GM21447 (cell line): Measurements from ENCODE around the gene CLEC14A.

Source experiments
- ATAC-seq: cut with Tn5 transposase; IDR thresholded peaks from one replicate; pipeline ENCODE4 v1.9.1; 2021; ENCODE audit not compliant: unreplicated experiment

The CLEC14A gene, protein sequence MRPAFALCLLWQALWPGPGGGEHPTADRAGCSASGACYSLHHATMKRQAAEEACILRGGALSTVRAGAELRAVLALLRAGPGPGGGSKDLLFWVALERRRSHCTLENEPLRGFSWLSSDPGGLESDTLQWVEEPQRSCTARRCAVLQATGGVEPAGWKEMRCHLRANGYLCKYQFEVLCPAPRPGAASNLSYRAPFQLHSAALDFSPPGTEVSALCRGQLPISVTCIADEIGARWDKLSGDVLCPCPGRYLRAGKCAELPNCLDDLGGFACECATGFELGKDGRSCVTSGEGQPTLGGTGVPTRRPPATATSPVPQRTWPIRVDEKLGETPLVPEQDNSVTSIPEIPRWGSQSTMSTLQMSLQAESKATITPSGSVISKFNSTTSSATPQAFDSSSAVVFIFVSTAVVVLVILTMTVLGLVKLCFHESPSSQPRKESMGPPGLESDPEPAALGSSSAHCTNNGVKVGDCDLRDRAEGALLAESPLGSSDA

DNA sequence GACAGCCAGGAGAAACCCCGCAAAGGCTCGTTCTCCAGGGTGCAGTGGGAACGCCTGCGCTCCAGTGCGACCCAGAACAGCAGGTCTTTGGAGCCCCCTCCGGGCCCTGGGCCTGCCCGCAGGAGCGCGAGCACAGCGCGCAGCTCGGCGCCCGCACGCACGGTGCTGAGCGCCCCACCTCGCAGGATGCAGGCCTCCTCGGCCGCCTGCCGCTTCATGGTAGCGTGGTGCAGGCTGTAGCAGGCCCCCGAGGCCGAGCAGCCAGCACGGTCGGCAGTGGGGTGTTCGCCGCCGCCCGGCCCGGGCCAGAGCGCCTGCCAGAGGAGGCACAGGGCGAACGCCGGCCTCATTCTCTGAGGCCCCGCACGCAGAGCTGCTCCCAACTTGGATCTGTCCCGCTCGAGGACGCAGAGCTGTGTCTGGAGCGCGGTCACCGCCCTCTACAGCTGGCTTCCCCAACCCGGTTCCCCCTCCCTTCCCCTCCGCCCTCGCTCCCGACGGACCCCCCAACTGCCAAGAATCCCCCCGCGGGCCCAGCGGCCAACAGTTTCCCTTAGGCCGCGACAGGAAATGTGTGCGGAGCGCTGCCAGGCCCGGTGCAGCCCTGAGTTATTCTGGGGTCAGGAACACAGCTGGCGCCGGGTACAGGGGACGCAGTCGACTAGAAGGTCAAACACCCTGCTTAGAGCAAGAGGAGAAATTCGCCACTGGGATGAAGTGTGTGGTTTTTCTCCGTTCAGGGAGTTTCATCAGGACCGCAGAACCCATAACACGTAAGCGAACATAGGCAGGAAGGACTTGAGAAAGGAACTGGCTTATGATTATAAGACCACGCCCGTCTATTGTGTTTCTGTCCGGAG, at the start of gene CLEC14A:
Gene CLEC14A (minus strand): TSS at position 421 of the 860 bp plus-strand sequence. CDS start 71 bp downstream, at position 350.
- ATAC-seq, result no peak

DNA sequence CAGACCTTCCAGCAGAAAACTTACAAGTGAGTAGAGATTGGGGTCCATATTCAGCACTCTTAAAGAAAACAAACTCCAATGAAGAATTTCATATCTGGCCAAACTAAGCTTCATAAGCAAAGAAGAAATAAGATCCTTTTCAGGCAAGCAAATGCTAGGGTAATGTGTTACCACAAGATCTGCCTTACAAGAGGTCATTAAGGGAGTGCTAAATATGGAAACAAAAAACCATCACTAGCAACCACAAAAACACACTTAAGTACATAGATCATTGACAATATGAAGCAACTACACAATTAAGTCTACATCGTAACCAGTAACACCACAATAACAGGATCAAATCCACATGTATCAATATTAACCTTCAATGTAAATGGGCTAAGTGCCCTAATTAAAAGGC, 47.1 kb upstream of the CLEC14A start:
- ATAC-seq, result no peak

DNA sequence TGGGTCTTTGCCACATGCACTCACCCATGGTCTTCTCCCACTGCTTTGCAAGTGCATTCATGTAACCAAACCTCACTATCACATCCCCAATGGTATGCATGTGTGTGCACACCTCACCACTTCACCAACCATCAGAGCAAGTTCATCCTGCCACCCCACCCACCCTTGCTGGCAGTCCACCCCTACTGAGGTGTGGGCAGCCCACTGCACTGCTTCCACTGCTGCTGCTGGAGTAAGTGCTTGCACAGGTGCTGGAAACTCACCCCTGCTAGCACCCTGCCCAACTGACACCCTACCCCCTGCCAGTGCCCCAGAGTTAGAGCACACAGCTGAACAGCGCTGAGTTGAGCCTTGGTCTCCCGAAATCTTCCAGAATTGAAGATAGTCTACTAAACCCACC, 46.1 kb upstream of the CLEC14A start:
- ATAC-seq, result no peak

DNA sequence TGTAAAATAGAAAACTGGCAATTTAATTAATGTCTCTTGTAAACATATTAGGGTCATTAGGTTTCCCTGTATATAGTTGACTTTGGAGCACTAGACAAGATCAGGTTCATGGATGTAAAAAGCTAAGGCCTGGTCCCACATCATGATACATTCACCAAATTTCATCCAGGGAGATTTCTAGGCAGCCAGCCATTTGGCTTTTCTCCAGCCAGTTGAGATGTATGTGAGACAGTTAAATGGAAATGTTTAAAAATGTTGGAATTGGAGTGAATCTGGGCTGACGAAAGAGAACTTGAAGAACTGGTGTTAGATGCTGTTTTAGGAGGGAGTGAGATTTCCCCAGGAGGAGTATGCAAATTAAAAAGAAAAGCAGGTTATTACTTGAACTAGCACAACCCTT, 41.8 kb upstream of the CLEC14A start:
- ATAC-seq, result no peak

DNA sequence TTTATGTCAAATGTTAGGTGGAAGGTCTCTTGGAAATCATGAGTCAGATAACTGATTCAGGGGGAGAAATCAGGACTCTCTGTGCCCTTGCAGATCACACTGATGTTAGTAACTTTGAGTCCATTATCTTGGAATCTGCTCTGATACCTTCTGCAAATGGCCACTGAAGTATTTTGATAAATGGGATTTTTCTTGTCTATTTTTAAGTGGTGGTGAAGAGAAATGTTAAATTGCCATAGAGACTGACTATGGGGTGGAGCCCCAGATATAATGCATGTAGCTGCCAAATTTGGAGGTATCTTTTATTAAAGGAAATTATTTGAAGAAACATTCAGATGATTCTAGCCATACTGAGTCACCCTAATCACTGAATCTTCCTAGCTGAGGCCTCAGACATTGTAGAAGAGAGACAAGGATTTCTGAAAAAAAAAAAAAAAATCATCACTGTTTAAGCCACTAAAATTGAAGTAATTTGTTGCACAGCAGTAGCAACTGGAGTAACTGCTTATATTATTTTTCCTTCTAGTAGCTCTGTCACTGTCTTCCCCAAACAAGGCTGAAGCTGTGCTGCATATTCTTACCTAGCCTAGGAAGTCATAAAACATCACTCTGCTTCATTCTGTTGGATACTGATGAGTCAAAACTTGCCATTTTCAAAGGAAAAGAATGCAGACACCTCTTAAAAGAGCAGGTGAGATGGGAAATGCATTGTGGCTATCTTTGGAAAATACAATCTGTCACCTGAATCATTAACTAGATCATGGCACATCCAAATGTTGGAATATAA, 36.0 kb upstream of the CLEC14A start:
- no peak for ATAC-seq

DNA sequence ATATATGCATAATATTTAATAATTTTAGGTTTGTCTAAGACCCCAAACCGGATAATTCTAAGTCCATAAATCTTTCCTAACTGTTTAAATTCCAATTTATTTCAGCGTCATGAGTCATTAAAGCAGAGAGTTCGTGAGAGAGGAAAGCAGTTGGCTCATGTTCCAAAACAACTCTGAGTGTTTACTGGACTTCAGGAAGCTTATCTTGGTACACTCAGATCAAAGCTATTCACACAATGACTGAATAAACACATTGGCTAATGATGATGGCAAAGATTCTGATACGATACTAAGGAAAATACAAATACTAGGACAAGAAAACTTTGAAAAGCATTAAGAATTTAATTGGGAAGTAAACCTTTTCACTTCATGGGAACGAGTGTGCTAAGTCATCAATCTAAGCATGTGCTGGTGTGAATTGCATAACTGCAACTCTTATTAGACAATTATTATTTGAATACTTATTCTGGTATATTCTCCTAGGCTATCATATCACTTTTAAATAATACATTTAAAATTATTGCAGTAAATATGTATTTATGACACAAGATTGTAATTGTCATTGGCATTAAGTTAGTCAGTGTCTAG, 34.8 kb upstream of the CLEC14A start:
- ATAC-seq, result no peak

DNA sequence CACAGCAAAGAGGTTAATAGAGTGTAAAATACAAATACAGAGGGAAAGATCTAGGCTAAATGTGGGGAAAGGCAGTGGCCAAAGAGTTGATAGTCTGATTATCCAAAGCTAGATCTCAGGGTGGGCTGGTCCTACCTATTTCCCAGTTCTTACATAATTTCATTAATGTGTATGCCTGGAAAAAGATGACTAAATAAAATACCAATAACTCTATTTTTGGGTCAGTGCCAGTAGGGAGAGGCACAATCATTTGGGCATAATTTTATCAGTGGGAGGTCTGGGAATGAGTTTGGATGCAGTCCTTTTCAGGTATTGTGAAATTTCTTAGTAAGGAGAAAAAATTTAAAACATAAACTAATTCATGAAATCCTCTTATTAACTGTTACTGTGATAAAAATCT, 30.6 kb upstream of the CLEC14A start:
- ATAC-seq, result no peak

DNA sequence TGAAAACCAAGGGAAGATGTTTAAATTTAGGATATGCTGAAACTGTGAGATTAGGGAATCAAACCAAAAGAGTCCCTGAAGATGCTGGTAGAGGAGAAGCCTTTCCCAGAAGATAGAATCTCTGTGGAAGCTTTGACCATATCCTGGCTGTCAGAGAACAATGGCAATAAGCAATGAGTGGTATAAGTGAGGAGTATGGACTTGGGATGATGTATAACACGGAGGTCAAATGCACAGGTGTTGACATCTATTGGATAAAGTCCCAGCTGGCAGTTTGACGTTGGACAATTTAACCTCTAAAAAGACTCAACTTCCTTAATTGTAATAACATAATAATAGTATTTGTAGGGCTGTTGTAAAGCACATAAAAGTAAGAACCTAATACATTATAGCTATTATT, 30.1 kb upstream of the CLEC14A start:
- no peak for ATAC-seq

DNA sequence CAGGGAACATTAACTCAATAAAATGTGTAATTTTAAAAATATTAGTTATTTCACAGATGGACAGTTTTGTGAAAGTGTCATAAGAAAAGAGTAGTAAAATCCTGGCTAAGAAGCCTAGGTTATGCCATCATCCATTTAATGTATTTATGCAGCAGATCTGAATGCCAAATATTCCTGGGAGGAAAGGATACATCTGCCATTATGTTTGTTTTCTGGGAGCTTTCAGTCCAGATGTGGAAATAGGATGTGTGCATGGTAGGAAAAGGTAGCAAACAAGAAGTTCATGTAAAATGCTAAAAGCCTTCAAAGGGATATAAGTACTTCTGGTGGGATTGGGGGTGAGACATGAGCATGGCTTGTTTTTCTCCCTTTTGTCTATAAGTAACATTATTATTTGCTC, 27.0 kb upstream of the CLEC14A start:
- no peak for ATAC-seq

DNA sequence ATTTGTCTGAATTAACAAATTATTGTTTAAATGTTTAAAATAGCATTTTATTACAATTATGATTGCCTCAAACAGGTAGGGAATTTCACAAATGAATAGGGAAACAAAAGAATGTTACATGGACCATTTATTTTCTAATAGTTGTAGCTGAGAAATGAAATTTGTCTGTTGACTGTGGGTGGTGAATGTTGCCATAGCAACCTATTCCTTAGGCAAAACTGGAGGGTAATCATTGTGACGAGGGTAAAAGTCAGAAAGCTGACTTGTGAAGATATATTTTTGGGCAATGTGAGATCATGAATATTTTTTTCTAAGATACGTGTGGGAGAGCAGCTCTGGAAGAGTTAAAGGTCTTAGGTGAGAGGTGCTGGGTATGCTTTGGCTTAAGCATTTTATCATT, 24.2 kb upstream of the CLEC14A start:
- no peak for ATAC-seq

DNA sequence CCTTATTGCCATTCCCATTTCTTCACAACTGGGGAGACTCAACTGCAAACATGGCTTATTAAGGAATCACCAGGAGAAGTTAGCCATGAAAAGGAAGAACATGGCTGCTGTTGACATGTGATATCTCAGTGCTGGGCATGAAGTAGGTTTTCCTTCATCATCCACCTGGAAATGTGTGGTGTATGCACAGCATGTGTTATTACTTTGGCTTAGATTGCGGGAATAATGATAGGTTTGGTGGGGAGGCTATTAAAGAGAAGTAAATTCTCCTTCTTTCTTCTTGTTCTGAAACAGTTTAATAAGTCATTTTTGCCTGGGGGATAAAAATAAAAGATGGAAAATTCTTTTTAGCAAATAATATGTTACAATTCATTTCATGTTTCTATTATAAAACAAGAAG, 23.7 kb upstream of the CLEC14A start:
- ATAC-seq, result no peak

DNA sequence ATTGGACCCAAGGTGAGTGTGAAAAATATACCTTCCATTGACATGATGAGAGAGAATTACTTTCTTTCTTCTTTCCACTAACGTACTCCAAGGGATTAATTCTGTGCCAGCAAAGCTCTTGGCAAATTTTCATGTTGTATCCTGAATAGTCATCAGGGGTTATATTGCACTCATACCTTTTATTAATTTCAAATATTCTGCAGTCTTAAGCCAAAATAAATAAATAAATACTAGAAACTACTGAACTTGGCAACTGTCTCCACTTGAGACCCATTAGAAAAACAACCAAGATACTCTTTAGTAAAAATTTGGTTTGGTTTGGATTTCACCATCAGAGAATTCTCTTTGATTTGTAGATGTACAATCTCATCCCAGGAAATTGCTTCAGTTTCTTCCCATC, 22.1 kb upstream of the CLEC14A start:
- ATAC-seq, result no peak

DNA sequence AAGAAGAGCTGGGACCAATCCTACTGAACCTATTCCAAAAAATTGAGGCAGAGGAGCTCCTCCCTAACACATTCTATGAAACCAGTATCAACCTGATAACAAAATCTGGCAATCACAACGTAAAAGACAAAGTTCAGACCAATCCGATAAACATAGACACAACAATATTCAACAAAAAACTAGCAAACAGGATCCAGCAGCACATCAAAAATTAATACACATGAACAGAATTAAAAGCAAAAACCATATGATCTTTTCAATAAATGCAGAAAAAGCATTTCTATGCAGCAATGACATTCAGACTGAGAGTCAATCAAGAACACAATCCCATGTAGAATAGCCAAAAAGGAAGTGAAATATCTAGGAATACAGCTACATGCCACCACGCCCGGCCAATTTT, 7.0 kb upstream of the CLEC14A start:
- no peak for ATAC-seq

DNA sequence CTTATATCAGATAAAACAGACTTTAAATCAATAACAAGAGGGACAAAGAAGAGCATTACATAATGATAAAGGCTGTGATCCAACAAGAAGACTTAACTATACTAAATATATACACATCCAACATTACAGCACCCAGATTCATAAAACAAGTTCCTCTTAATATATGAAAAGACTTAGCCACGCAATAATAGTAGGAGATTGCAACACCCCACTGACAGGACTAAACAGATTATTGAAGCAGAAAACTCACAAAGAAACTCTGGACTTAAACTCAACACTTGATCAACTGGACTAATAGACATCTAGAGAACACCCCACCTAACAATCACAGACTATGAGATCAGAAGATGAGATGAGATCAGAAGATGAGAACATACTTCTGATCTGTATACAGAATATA, 5.7 kb upstream of the CLEC14A start:
- ATAC-seq, result no peak

DNA sequence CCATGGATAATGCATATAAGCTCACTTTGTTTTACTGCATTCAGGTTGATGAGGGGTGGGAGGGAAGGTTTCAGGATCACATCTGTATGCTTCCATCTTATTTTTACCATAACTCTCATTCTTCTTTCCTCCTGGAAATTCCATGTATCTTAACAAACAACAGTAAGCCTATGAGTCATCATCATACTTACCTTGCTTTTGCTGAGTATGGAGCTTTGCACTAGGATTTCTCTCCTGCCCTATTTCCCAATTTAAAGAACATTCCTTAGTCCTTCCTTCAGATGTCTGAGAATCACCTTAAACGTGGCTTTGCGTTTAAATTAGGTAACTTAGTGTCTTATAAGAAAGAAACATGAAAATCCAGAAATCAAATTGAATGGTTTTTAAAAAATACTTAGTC, 1.6 kb upstream of the CLEC14A start:
- ATAC-seq, result no peak

DNA sequence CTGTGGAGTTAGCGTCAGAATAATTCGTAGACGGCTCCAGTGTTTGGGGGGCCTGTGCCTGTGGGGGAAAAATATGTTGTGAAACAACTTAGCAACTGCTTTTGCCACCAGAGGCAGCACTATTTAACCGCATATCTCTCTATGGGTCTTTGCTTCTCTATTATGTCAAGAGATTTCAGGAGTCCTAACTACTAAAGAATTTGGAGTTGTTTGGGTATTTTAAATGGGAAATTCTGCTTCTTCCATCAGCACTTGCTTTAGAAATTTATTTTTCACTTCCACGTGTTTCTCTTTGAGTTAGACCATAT, 594 bp upstream of the CLEC14A start:
- ATAC-seq, result no peak

DNA sequence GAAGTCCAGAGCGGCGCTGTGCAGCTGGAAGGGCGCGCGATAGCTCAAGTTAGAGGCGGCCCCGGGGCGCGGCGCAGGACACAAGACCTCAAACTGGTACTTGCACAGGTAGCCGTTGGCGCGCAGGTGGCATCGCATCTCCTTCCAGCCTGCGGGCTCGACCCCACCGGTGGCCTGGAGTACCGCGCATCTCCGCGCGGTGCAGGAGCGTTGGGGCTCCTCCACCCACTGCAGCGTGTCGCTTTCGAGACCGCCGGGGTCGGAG, 553 bp downstream of the CLEC14A start:
- no peak for ATAC-seq

DNA sequence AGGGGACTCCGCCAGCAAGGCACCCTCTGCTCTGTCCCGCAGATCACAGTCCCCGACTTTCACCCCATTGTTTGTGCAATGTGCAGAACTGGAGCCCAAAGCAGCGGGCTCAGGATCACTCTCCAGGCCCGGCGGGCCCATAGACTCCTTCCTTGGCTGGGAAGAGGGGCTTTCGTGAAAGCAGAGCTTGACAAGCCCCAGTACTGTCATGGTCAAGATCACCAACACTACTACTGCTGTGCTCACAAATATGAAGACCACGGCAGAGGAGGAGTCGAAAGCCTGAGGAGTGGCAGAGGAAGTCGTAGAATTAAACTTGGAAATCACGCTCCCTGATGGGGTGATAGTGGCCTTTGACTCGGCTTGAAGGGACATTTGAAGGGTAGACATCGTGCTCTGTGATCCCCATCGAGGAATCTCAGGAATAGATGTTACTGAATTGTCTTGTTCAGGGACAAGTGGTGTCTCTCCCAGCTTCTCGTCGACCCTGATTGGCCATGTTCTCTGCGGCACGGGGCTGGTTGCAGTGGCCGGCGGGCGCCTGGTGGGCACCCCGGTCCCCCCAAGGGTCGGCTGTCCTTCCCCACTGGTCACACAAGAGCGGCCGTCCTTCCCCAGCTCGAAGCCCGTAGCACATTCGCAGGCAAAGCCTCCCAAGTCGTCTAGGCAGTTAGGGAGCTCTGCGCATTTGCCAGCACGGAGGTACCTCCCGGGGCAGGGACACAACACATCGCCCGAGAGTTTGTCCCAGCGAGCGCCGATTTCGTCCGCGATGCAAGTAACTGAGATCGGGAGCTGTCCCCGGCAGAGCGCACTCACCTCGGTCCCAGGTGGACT, 1.1 kb downstream of the CLEC14A start:
- ATAC-seq, result no peak

DNA sequence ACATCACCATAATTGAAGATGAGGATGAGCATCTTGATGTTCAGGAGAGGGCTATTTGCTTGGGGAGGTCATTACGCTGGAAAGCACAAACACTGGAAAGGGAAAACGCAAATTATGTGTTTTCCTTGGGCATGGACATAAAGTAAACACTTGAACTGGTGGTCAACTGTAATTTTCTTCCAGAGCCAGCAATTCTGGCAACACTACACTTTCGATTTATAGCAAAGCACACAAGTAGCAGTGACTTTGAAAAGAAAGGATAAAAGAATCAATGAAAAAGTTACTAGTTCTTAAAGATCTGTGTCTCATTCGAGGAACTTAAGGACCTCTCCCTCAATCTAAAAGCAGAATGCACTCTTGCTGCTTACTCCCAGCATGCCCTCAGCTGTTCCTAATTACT, 2.2 kb downstream of the CLEC14A start:
- no peak for ATAC-seq

DNA sequence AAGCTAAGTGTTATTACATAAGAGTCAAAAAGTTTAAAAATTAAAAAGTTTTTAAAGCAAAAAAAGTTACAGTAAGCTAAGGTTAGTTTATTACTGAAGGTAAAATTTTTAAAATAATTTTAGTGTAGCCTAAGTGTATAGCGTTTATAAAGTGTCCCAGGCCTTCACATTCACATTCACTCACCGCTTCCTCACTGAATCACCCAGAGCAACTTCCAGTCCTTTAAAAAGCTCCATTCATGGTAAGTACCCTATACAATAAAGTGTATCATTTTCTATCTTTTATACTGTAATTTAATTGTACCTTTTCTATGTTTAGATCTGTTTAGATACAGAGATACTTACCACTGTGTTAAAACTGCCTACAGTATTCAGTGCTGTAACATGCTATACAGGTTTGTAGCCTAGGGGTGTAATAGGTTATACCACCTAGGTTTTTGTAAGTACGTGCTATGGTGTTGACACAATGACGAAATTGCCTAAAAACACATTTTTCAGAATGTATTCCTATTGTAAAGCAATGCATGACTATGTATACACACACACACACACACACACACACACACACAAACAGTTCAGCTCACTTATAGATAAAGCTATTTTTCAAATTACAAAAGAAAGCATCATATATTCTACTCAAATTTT, 3.7 kb downstream of the CLEC14A start:
- no peak for ATAC-seq
